ENCODE results near the gene CDC37L1.

The CDC37L1 gene

DNA sequence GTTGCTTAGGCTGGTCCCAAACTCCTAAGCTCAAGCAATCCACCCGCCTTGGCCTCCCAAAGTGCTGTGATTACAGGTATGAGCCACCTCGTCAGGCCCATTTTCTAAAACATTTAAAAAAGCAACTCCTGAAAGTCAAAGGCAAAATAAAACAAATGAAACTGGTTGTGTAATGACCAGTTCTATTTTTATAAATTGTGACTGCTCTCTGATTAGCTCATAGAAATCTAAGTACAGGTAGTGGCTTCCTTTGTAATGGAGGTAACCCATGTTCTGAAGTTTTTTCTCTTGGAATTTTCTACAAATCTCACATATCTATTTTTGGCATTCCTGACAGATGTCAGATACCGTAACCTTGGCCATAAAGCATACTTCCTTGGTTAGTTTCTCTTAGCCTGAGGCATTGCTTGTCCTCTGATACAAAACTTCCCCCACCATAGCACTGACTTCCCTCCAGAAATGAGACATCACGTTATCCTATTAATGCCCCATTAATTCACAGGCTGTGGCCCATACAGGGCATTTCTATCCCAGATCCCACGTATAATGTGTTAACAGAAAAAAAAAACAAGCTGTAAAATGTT, 75.7 kb downstream of the CDC37L1 start:
- H3K4me3 ChIP-seq (ENCODE audit: low read length), result peak overlapping the region; percentile 36; the same call in 1 of the 2 replicates
- H3K4me2 ChIP-seq (ENCODE audit: low read length), result peak overlapping the region; percentile 51
- H3K9me3 ChIP-seq (ENCODE audit: insufficient read depth, low read length), result no peaks in the 10 kb centered on the region

DNA sequence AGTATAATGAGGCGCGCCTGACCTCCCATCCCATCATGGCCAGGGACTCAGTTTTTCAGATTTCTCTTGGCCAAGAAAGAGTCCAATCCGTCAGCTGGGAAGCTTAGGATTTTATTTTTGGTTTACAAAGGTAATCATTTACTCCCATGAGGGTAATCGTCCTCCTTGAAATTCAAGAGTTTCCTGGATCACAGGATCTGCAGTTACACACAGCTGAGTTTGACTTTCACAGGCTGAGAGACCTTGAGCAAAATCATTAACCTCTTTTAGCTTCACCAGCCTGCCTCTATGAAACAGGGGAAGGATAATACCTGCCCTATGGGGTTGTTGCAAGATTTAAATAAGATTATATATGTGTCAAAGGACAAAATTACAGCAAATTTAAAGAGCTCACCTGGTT, 77.1 kb downstream of the CDC37L1 start:
- Histone ChIP-seq H3K79me2 (ENCODE audit: low read length) (no peaks in the 10 kb centered on the region), H3K4me2 (ENCODE audit: low read length) (no peak overlapping the region), H3K4me3 (ENCODE audit: low read length) (no peak overlapping the region), H2AFZ (ENCODE audit: low read depth, low read length) (no peak overlapping the region), H3K9ac (ENCODE audit: low read length) (no peak overlapping the region), H3K4me1 (ENCODE audit: low read length) (peaks cover 11% of the 10 kb centered on the region), H3K36me3 (replicated peaks; ENCODE audit: low read depth, low read length) (no peaks in the 10 kb centered on the region), H3K27ac (ENCODE audit: low read length) (no peak overlapping the region), H3K9me3 (ENCODE audit: insufficient read depth, low read length) (no peaks in the 10 kb centered on the region), H3K27me3 (ENCODE audit: low read depth, low read length) (peaks cover 18% of the 10 kb centered on the region), H4K20me1 (ENCODE audit: insufficient read depth, low read length) (no peaks in the 10 kb centered on the region)
- TF ChIP-seq, protein P1, sequence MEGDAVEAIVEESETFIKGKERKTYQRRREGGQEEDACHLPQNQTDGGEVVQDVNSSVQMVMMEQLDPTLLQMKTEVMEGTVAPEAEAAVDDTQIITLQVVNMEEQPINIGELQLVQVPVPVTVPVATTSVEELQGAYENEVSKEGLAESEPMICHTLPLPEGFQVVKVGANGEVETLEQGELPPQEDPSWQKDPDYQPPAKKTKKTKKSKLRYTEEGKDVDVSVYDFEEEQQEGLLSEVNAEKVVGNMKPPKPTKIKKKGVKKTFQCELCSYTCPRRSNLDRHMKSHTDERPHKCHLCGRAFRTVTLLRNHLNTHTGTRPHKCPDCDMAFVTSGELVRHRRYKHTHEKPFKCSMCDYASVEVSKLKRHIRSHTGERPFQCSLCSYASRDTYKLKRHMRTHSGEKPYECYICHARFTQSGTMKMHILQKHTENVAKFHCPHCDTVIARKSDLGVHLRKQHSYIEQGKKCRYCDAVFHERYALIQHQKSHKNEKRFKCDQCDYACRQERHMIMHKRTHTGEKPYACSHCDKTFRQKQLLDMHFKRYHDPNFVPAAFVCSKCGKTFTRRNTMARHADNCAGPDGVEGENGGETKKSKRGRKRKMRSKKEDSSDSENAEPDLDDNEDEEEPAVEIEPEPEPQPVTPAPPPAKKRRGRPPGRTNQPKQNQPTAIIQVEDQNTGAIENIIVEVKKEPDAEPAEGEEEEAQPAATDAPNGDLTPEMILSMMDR (IDR thresholded peaks at IDR 0.05; ENCODE audit: low read depth, low read length), result no peak
- no peak for TF ChIP-seq EZH2phosphoT487 (IDR thresholded peaks at IDR 0.05; ENCODE audit: low read depth)

More for the DNA sequence above, 75.7 kb downstream of the CDC37L1 start:
- Histone ChIP-seq H3K79me2 (ENCODE audit: low read length) (no peaks in the 10 kb centered on the region), H4K20me1 (ENCODE audit: insufficient read depth, low read length) (no peaks in the 10 kb centered on the region), H3K36me3 (replicated peaks; ENCODE audit: low read depth, low read length) (no peaks in the 10 kb centered on the region), H3K27ac (ENCODE audit: low read length) (no peak overlapping the region), H3K9ac (ENCODE audit: low read length) (no peak overlapping the region), H3K4me1 (ENCODE audit: low read length) (peaks cover 11% of the 10 kb centered on the region), H2AFZ (ENCODE audit: low read depth, low read length) (peak overlapping the region; percentile 79), H3K27me3 (ENCODE audit: low read depth, low read length) (peaks cover 15% of the 10 kb centered on the region)
- TF ChIP-seq, protein P1 (IDR thresholded peaks at IDR 0.05; ENCODE audit: low read depth, low read length), result no peak
- TF ChIP-seq EZH2phosphoT487 (IDR thresholded peaks at IDR 0.05; ENCODE audit: low read depth), result no peak

Measured in OCI-LY3 (cell line).